WI38 (cell line): ENCODE measurements around the gene FLYWCH2.
A peak's percentile ranks its signal among the peaks of the same experiment; 100 is the strongest.

ENCODE experiments used
- H3K4me3 ChIP-seq: 2 replicates; pipeline ENCODE4 v1.5.1; 2011; ENCODE audit warnings: low read depth, mild to moderate bottlenecking, control low read depth, low read length
- TF ChIP-seq, protein P1 (sequence below): IDR thresholded peaks from 2 replicates; pipeline ENCODE4 v1.5.1; 2012; ENCODE audit warnings: low read depth, mild to moderate bottlenecking, control low read depth, low read length

The FLYWCH2 gene

DNA sequence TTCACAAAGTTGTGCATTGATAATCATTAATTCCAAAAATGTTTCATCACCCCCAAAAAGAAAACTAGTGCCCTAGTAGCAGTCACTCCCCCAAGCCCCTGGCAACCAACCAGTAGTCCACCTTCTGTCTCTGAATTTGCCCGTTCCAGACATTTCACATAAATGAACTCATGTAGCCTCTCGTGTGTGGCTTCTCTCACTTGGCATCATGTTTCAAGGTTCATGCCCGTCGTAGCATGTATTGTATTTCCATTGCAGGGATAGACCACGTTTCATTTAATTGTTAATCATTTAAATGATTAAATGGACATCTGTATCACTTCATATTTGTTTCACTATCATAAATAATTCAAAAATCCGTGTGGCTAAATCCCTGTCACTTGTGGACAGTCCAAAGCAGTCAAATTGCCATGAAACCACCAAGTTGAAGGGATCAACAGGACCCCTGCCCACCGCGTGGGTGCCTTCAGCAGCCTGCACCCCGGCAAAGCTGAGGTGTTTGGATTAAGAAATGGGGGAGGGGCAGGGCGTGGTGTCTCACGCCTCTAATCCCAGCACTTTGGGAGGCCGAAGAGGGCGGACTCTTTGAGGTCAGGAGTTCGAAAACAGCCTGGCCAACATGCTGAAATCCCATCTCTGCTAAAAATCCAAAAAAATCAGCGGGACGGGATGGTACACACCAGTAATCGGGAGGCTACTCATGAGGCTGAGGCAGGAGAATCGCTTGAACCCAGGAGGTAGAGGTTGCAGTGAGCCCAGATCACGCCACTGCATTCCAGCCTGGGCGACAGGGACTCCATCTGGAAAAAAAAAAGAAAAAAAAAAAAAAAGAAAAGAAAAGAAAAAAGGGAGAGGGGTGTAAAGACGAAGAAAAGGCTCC, 8.7 kb upstream of the FLYWCH2 start:
- TF ChIP-seq, protein P1, sequence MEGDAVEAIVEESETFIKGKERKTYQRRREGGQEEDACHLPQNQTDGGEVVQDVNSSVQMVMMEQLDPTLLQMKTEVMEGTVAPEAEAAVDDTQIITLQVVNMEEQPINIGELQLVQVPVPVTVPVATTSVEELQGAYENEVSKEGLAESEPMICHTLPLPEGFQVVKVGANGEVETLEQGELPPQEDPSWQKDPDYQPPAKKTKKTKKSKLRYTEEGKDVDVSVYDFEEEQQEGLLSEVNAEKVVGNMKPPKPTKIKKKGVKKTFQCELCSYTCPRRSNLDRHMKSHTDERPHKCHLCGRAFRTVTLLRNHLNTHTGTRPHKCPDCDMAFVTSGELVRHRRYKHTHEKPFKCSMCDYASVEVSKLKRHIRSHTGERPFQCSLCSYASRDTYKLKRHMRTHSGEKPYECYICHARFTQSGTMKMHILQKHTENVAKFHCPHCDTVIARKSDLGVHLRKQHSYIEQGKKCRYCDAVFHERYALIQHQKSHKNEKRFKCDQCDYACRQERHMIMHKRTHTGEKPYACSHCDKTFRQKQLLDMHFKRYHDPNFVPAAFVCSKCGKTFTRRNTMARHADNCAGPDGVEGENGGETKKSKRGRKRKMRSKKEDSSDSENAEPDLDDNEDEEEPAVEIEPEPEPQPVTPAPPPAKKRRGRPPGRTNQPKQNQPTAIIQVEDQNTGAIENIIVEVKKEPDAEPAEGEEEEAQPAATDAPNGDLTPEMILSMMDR = no peak
- H3K4me3 ChIP-seq = no peak overlapping the region

DNA sequence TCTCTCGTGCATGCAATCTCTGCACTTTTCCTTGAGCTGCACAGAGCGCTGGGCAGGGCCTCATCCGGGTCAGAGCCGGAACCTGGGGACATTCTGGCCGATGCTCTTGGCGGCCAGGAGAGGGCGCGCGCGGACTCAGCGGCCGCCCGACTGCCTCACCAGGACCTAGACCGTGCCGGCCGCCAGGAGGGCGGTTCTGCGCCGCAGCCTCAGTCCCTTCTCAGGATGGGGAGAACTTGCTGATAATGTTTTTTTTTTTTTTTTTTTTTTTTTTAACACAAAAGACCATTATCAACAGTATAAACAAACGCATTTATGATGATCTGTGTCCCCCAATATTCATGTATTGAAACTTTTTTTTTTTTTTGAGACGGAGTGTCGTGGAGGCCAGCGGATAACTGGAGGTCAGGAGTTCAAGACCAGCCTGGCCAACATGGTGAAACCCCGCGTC, 8.1 kb upstream of the FLYWCH2 start:
- no peak overlapping the region for H3K4me3 ChIP-seq
- TF ChIP-seq, protein P1 = peak; percentile 96

DNA sequence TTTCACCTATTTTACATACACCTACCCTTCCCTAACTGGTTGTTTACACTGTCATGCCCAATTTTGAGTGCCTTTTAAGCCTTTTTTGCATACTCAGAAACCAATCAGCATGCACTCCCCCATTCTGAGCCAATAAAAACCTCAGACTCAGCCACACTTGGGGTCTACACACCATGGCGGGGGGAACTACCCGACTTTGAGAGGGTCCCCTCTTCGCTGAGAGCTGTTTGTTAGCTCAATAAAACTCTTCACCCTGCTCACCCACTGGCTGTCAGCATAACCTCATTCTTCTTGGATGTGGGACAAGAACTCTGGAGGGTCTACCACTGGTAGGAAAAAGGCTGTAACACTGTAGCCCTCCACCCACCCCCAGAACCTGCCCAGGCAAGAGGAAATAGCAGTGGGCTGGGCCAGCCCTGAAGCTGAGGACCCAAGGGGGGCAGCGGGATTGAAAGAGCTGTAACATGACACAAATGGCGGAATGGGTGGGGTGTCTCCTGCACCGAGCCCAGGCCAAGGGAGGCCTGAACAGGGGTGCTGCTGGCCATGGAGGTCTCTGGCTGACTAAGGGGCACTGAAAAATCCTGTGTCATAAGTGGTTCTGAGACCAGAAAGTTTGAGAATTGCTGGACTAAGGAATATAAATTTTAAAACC, 3.0 kb upstream of the FLYWCH2 start:
- TF ChIP-seq, protein P1 = no peak

DNA sequence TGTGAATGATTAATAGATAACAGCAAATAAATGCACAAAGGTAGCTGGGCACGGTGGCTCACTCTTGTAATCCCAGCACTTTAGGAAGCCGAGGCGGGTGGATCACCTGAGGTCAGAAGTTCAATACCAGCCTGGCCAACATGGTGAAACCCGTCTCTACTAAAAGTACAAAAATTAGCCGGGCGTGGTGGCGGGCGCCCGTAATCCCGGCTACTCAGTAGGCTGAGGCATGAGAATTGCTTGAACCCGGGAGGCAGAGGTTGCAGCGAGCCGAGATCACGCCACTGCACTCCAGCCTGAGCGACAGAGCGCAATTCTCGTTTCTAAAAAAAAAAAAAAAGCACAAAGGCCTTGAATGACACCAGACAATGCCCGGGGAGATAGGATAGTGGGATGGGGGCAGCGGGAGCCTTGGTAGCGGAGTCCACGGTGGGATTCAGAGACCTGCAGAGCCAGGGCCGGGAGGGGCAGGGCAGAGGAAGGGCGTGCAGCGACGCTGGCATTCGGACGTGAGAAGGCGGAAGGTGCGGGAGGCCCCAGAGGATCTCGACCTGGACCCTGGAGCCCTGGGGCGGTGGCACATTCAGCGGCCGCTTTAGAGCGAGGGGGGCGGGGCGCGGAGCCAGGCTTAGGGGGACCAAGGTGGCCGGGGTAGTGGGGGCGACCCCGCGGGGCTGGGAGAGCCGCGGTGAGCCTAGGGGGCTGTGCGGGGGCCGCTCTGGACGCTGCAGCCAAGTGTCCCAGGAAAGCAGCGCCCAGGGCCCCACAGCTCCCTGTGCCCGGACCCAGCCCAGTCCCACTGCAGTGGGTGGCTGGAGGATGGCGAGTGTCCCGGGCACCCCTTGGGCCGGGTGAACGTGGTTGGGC, 999 bp upstream of the FLYWCH2 start:
- H3K4me3 ChIP-seq = peak overlapping the region; percentile 88
- TF ChIP-seq, protein P1 = no peak

More for the DNA sequence above, 3.0 kb upstream of the FLYWCH2 start:
- no peak overlapping the region for H3K4me3 ChIP-seq

DNA sequence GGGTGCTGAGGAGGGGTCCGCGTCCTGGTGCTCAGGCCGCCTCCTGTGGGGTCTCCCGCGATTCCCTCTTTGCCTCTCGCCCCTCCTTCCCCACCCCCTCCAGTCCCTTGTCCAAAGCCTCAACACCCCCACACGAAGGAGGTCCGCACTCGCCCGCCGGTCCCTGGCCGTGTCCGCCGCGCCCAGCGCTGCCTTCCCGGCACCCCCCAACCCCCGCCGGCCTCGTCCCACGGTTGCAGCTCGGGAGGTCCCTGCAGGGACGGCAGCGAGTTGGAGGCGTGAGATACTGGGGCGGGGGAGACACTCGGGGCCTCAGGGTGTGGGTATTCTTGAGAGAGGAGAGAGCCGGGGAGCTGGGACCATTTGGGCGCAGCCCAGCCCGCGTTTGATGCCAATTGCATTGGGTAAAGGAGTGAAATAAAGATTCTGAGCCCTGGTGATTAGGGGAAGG, 468 bp downstream of the FLYWCH2 start:
- H3K4me3 ChIP-seq = peak overlapping the region; percentile 88
- TF ChIP-seq, protein P1 = no peak

DNA sequence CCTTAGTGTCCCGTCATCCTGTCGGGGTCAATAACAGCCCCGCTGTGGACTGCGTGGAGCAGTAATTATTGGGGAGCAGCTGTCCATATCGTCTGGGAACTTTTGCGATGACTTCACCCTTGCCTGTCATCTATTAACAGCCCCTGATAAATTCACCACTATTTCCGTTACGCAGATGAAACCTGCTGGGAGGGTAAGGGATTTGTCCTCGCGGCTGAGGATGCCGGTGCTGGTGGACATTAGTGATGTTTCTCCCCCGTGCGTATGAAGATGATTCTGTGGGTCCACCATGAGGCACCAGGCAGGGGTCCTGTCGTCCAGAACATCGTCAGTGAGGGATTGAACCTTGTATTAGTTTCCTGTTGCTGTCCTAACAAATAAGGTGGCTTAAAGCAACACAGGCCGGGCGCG, 1.0 kb downstream of the FLYWCH2 start:
- TF ChIP-seq, protein P1 = no peak
- H3K4me3 ChIP-seq = peak overlapping the region; percentile 88
